NOMO-1 (cell line): ENCODE data around the gene POU2F2.
A peak's percentile ranks its signal among the peaks of the same experiment; 100 is the strongest.
"Not testable (repeated sequence)": the region's sequence is repeated elsewhere in the genome, so short reads cannot be mapped to it uniquely, and the experiment has no call there.

Experiments used
- DNase-seq, 2 experiments: peaks; one replicate each; lab custom pipeline; 2025; ENCODE audit not compliant: unreplicated experiment in 2 of 2; lab: John Stamatoyannopoulos, UW

Gene POU2F2

GRCh38 chr19:42108527-42109389 is 23.5 kb downstream of the POU2F2 start:
- peak; percentile 75 to 89 for DNase-seq

GRCh38 chr19:42105368-42105767 is 26.9 kb downstream of the POU2F2 start:
- no peak for DNase-seq

GRCh38 chr19:42102877-42103276 is 29.4 kb downstream of the POU2F2 start:
- DNase-seq = no peak

GRCh38 chr19:42100241-42100640 is 32.0 kb downstream of the POU2F2 start:
- not testable (repeated sequence) for DNase-seq

GRCh38 chr19:42099336-42099925 is 32.8 kb downstream of the POU2F2 start:
- no peak for DNase-seq

- DNase-seq = no peak
Observed at GRCh38 chr19:42098781-42099180, 33.5 kb downstream of the POU2F2 start.

DNA sequence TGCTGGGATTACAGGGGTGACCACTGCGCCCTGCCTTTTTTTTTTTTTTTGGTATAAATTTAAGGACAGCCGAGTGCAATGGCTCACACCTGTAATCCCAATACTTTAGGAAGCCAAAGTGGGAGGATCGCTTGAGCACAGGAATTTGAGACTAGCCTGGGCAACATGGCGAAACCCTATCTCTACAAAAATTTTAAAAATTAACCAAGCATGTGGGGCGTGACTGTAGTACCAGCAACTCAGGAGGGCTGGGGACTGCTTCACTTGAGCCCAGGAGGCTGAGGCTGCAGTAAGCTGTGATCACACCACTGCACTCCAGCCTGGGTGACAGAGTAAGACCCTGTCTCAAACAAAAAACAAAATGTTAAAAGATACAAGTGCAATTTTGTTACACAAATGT is 34.8 kb downstream of the POU2F2 start:
- no peak for DNase-seq

- DNase-seq = no peak
Observed at GRCh38 chr19:42096255-42096837, 35.9 kb downstream of the POU2F2 start.

GRCh38 chr19:42095814-42096230 is 36.4 kb downstream of the POU2F2 start:
- DNase-seq = no peak

DNA sequence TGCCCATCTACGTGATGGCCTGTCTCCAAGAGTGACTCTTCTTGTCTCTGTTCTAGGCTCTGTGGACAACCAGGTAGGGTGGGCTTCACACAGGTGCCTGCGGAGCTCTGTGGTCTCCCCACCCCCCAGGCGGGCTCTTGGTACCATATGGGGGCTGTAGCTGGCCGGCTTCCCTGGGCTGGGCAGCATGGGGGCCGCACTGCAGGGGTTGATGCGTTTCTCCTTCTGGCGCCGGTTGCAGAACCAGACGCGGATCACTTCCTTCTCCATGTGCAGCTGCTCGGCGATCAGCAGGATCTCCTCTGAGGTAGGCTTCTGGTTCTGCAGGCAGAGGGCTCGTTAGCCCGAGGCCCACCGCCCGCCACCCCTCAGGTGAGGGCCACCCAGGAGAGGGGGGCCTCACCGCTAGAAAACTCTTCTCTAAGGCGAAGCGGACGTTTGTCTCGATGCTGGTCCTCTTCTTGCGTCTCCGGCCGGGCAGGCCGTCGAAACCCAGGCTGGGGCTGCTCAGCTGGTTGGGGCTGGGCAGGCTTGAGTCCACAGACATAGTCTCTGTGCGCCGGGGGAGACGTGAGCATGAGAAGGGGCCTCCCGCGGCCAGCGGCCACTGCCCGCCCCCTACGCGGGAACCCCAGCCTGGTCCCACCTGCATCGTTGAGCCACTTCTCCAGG is 37.0 kb downstream of the POU2F2 start:
- DNase-seq = no peak

DNA sequence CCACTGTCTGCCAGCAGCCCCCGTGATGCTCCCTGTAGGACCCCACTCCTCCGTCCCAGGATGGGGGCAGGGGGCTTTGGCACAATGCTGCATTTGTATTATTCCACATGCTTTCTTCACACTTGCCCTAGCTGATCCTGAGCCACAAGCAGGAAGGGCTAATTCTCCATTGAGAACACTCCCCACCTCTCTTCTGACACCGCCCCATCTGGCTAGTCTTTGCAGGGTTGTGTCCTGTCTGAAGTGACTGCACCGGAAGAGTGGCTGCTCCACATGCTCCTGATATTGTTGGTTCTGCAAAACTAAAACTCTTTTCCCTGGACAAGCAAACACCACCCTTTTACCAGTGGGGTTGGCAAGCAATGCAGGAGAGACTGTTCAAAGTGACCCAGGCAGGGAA is 38.3 kb downstream of the POU2F2 start:
- DNase-seq = no peak

GRCh38 chr19:42093505-42093904 is 38.7 kb downstream of the POU2F2 start:
- DNase-seq = no peak

DNA sequence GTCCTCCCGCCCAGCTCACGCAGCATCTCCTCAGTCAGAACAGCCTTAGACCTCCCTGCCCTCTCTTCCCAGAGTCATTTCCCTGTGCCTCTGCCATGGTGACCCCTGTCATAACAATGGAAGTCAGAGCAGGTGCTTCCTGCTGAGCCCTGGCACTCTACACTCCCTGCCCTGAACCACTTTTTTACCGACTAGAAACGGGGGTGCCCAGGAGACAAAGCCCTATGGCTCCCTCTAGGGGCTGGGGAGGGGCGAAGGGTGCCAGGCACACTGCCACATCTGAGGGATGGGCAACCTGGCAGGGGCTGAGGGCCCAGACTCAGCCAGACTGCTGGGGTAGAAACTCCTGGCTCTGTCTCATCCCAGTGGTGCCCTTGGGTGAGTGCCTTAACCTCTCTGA is 39.9 kb downstream of the POU2F2 start:
- DNase-seq = no peak

GRCh38 chr19:42091742-42092141 is 40.5 kb downstream of the POU2F2 start:
- no peak for DNase-seq

- DNase-seq = no peak
Observed at GRCh38 chr19:42091300-42091699, 40.9 kb downstream of the POU2F2 start.

DNA sequence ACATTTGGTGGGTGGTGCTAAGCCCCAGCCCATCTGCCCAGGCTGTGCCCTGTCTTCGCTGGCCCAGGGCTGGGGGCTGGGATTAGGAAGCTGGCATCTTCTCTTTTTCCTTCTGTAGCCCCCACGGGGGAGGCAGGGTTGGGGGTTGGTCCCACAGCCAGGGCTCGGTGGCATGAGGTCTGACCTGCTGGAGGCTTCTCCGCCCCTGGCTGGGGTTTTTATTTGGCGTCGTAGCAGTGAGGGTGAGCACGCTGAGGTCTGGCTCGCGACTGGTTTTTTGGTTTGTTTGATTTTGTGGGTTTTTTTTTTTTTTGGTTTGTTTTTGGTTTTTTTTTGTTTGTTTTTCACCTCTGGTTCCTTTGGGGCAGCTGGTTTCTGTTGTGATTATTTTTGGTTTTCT is 41.6 kb downstream of the POU2F2 start:
- DNase-seq = no peak

GRCh38 chr19:42089772-42090171 is 42.5 kb downstream of the POU2F2 start:
- no peak for DNase-seq

DNA sequence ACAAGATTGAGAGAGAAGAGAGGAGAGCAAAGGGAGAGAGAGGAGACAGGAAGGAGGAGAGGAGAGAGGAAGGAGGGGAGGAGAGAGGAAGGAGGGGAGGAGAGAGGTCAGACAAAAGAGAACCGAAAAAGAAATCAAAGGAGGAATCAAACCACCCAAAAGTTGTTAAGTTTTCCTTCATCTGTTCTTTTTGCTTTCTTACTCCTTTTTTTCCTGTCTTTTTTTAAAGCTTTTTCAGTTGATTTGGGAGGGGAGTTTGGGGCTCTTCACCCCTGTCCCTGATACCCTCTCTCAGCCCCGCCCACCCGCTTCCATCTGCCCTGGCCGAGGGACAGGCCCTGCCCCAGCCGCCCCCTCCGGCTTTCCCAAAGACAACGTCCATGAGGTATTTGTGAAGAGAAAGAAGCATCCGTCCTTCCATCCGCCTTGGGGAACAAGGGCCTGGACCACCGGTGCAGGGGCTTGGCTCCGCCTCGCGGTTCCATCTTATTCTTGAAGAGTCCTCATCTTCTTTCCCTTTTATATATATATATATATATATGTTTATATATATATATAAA is 43.0 kb downstream of the POU2F2 start:
- no peak for DNase-seq

DNA sequence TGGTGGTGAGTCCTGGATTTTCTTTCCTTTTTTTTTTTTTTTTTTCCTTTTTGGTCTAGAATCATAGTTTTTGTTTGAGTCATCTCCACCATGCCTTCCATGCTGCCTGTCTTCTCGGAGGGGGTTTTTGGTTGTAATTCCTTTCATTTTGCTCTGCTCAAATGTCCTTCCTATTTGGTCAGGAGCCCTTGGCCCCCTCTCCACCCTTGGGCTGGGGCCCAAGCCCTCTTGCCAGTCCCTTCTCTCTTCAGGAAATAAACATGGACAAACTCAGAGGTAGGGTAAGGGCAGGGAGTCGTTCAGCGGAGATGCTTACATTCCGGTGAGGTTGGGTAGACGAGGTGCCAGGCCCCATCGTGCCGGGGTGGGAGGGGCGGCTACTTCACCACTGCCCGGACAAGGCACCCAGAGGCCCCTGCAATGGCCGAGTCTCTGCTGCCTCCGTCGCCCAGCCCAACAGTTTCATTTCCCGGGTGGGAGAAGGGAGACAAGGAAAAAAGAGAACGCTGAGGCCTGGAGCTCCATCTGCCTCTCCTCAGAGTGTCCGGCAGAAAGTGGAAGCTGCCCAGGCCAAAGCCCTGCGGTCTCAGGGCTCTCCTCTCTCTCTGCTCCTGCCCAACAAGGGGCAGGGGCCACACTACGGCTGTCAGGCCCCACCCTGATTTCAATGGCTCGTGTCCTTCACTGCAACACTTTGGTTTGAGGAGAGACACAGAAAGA is 43.6 kb downstream of the POU2F2 start:
- DNase-seq = no peak

DNA sequence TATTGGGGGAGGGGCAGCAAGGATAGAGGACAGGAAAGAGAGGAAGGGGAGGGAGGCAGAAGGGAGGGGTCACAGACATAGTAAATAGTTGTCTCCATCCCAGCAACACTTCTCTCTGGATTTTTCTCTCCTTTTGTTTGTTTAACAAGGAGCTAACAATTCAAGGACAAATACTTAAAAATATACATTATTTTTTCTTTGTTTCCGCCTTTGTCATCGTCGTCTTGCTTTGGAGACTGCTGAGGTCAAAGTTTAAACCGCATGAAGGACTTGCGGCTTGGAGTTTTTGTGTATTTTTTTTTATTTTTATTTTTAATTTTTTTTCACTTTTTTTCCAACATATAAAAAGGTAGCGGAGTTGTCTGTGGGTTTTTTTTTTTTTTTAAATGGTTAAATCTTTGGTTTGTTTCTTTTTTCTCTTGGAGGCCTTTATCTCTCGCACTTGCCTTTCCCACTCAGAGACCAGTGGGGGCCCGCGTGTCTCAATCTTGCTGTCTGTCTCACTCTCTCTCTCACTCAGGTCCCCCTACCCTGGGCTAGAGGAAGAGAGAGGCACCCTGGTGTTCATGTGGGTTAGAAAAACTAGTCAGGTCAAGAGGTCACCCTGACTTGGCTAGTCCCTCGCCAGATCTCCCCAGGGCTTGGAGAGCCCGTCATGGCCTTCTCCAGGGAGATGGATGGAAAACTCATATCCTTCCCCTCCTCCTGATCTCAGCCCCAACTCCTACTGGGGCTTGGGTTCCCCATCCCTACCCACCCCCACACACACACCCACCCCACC is 45.3 kb downstream of the POU2F2 start:
- DNase-seq = no peak
